Nephron progenitor cell (in vitro differentiated cells): Measurements from ENCODE around the gene MAT1A.

ENCODE experiments used
- DNase-seq: peaks from one replicate; pipeline ENCODE4 v3.0.0; 2021
- H3K27ac Mint-ChIP-seq: 2 replicates; pipeline ENCODE4 v1.8.0; 2021; ENCODE audit warnings: mild to moderate bottlenecking, moderate library complexity, mixed read lengths
- H3K27me3 Mint-ChIP-seq: 2 replicates; pipeline ENCODE4 v1.8.0; 2021; ENCODE audit warnings: mild to moderate bottlenecking, low read depth, mixed read lengths; ENCODE audit not compliant: poor library complexity
- H3K36me3 Mint-ChIP-seq: 2 replicates; pipeline ENCODE4 v1.8.0; 2021; ENCODE audit warnings: low read depth, mixed read lengths
- H3K4me1 Mint-ChIP-seq: 2 replicates; pipeline ENCODE4 v1.8.0; 2021; ENCODE audit warnings: mixed read lengths
- H3K4me3 Mint-ChIP-seq: 2 replicates; pipeline ENCODE4 v1.8.0; 2021; ENCODE audit warnings: mild to moderate bottlenecking, moderate library complexity, mixed read lengths
- H3K9me3 Mint-ChIP-seq: 2 replicates; pipeline ENCODE4 v1.8.0; 2021; ENCODE audit warnings: mild to moderate bottlenecking, moderate library complexity, mixed read lengths
- TF ChIP-seq, protein P1 (sequence below): fragments of 200-600 bp; sonication (generic); IDR thresholded peaks from 2 replicates; pipeline ENCODE4 v1.5.0; 2021; ENCODE audit warnings: antibody characterized with exemption

Gene MAT1A

DNA sequence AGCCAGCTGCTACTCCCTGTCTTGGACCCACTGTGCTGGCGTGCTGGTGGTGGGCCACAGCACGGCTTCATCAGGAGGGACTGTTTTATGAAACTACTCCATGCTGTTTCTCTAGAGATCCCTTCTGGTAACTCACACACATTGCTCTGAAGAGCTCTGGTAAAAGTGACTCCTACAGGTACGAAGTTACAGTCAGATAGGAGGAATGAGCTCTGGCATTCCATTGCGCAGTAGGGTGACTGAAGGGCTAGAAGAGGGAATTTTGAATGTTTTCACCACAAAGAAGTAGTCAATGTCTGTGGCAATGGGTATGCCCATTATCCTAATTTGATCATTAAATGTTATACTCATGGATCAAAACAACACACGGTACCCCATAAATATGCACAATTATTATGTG lies 609 bp downstream of the MAT1A start:
- H3K27ac Mint-ChIP-seq, result no peak overlapping the region
- peaks cover 23% of the 10 kb centered on the region for H3K4me1 Mint-ChIP-seq
- H3K36me3 Mint-ChIP-seq, result no peaks in the 10 kb centered on the region
- no peaks in the 10 kb centered on the region for H3K9me3 Mint-ChIP-seq
- no peak overlapping the region for H3K4me3 Mint-ChIP-seq
- TF ChIP-seq, protein P1, sequence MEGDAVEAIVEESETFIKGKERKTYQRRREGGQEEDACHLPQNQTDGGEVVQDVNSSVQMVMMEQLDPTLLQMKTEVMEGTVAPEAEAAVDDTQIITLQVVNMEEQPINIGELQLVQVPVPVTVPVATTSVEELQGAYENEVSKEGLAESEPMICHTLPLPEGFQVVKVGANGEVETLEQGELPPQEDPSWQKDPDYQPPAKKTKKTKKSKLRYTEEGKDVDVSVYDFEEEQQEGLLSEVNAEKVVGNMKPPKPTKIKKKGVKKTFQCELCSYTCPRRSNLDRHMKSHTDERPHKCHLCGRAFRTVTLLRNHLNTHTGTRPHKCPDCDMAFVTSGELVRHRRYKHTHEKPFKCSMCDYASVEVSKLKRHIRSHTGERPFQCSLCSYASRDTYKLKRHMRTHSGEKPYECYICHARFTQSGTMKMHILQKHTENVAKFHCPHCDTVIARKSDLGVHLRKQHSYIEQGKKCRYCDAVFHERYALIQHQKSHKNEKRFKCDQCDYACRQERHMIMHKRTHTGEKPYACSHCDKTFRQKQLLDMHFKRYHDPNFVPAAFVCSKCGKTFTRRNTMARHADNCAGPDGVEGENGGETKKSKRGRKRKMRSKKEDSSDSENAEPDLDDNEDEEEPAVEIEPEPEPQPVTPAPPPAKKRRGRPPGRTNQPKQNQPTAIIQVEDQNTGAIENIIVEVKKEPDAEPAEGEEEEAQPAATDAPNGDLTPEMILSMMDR, result no peak
- DNase-seq, result no peak
- peaks cover 8% of the 10 kb centered on the region for H3K27me3 Mint-ChIP-seq

DNA sequence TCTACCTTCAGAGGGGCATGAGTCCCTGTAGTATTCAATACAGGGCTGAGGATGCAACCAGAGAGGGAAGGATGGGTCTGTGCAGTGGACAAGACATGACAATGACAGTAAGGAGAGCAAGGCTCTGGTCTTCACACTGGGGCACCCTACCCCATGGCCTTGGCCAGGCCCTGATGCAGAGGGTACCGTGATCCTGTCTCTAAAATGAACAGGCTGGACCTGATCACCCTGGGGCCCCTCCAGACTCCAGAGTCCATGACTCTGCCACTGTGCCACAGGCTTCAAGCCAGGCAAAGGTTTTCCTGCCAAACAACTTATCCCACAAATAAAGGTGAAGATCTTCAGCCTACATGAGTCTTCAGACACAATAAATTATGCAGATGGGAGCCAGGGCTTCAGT lies 4.9 kb downstream of the MAT1A start:
- H3K36me3 Mint-ChIP-seq, result no peaks in the 10 kb centered on the region
- TF ChIP-seq, protein P1, result no peak
- peaks cover 33% of the 10 kb centered on the region for H3K4me1 Mint-ChIP-seq
- H3K4me3 Mint-ChIP-seq, result no peak overlapping the region
- peaks cover 6% of the 10 kb centered on the region for H3K27me3 Mint-ChIP-seq
- H3K27ac Mint-ChIP-seq, result no peak overlapping the region
- H3K9me3 Mint-ChIP-seq, result no peaks in the 10 kb centered on the region
- no peak for DNase-seq

DNA sequence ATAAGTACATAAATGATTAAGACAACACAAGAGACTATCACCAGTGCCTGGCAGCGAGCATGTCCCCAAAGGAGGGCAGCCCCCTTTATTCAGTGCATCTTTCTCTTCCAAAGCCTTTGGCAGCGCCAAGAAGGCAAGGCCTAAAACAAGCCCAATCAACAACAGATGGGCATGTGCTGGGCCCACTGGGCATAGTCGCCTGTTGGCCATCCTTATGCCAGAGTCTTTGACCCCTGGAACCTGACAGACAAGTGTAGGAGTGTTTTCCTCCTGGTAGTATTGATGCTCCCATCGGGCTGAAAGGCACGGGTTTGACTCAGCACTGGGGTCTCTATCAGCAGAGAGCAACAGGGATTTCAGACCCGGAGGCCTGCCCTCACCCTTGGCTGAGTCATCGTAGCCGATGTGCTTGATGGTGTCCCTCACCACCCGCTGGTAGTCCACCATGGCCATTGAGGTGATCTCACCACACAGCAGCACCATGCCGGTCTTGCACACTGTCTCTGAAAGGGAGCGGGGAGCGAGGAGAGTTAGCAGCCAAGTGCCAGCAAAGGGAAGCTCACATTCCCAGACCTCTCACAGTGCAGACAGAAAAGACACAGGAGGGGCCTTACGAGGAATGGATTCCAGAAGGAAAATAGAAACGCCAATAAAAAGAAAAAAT lies 5.8 kb downstream of the MAT1A start:
- H3K27me3 Mint-ChIP-seq, result peaks cover 7% of the 10 kb centered on the region
- DNase-seq, result no peak
- no peaks in the 10 kb centered on the region for H3K9me3 Mint-ChIP-seq
- H3K4me3 Mint-ChIP-seq, result no peak overlapping the region
- TF ChIP-seq, protein P1, result no peak
- H3K4me1 Mint-ChIP-seq, result peaks cover 35% of the 10 kb centered on the region
- no peak overlapping the region for H3K27ac Mint-ChIP-seq
- no peaks in the 10 kb centered on the region for H3K36me3 Mint-ChIP-seq

DNA sequence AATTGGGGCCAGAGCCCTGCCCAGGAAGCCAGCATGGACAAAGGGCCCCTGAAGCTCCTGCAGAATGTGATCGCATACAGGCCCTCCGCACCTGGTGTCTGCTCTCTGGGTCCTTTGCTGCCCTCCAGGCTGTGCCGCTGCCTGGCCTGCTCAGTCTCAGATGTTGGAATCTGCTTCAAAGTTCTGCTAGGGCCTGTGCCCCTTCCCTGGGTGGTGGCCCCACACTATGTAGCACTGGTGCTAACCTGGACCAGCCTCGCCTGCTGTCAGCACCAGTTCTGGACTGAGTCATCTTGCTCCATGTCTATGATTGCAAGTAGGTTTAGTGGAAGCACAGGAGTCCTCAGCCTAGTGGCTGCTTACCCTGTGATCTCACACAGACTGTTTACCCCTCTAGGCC lies 6.3 kb downstream of the MAT1A start:
- Mint-ChIP-seq H3K4me1 (peaks cover 35% of the 10 kb centered on the region), H3K27ac (no peak overlapping the region), H3K9me3 (no peaks in the 10 kb centered on the region), H3K4me3 (no peak overlapping the region), H3K36me3 (no peaks in the 10 kb centered on the region), H3K27me3 (peaks cover 9% of the 10 kb centered on the region)
- TF ChIP-seq, protein P1, result no peak
- DNase-seq, result no peak

DNA sequence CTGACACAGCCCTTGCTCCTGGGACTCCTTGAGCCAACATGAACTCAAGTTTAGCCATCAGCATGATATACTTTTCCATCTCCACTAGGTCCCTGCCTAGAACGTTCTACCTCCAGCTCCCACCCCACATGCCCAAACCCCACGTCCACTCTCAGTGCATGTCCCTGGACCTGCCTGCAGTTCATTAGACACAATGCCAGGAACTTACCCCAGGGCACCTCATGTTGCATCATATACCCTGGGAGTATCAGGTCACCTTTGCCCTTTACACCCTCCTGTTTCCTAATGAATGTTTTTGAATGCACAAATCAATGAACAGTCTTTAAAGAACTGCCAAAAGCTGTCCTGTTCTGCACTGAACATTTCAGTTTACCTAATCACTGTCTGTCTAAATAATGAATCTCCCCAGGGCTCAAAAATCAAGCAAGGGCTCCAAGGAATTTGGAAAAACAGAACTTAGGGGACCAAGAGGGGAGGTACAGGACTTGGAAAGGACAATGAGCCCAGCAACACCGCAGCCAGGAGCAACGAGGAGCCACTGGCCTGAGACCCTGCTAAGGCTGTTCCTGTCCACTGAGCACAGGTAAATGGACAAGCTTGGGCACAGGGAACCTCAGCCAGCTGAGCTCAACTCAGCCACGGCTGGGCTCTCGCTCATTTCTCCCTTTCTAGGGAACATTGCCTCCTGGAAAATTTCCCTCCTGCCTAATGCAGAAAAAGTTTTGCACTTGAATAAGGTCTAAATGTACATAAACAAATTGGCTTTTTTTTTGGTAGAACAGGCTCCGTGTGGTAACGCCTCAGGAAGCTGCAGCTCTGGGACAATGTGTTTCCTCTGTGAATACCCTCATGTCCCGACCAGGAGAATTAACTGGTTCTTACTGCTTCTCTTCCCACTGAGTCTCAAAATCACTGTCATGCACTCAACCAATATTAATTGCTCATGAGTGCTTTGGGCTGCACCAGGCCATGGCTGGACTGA lies 7.4 kb downstream of the MAT1A start:
- Mint-ChIP-seq H3K4me3 (no peak overlapping the region), H3K9me3 (no peaks in the 10 kb centered on the region), H3K27ac (no peak overlapping the region), H3K36me3 (no peaks in the 10 kb centered on the region), H3K4me1 (peaks cover 35% of the 10 kb centered on the region), H3K27me3 (peaks cover 9% of the 10 kb centered on the region)
- TF ChIP-seq, protein P1, result no peak
- no peak for DNase-seq
